H1 (cell line): ENCODE results near the gene HMCES. TPM values are rescaled to one million over a fixed set of nuclear protein-coding genes. Genes with fewer than 3 reads are reported as not detected.

Source experiments
- CTCF ChIA-PET: fragments of 300-600 bp; sonication (Branson Sonifier 250); formaldehyde crosslinking; loops from one replicate; lab custom pipeline; 2021; ENCODE audit not compliant: partially characterized antibody; lab: Charles Lee
- POLR2A ChIA-PET: fragments of 300-600 bp; sonication (Branson Sonifier 250); formaldehyde crosslinking; loops from one replicate; lab custom pipeline; 2021; ENCODE audit warnings: inconsistent platforms; ENCODE audit not compliant: partially characterized antibody; lab: Charles Lee
- DNase-seq, 2 experiments: peaks; one replicate each; pipeline versions ENCODE4 v3.0.0 to v3.0.0-alpha.2; 2010 to 2022; ENCODE audit warnings: low spot score in 2 of 2, low read depth in 1 of 2, mixed read lengths in 1 of 2
- FAIRE-seq: peaks from 2 replicates; lab custom pipeline; 2011; peaks lifted over from hg19 to GRCh38; lab: Jason Lieb, UNC
- H2AFZ ChIP-seq: 2 replicates; pipeline ENCODE4 v1.8.1; 2012; ENCODE audit warnings: low read length, inconsistent platforms
- H2AK5ac ChIP-seq: 2 replicates; pipeline ENCODE4 v1.6.1; 2013; ENCODE audit warnings: low read depth, low read length
- H2BK120ac ChIP-seq: replicated peaks from 2 replicates; pipeline ENCODE3; 2013; ENCODE audit warnings: low read depth, low read length, inconsistent platforms
- H2BK12ac ChIP-seq: 2 replicates; pipeline ENCODE4 v1.6.1; 2013; ENCODE audit warnings: low read depth, low read length
- H2BK15ac ChIP-seq: 2 replicates; pipeline ENCODE4 v1.6.1; 2013; ENCODE audit warnings: low read length
- H2BK20ac ChIP-seq: 2 replicates; pipeline ENCODE4 v1.6.1; 2013; ENCODE audit warnings: low read length
- H2BK5ac ChIP-seq: 2 replicates; pipeline ENCODE4 v1.6.1; 2013; ENCODE audit warnings: low read depth, low read length
- H3K14ac ChIP-seq: 2 replicates; pipeline ENCODE4 v1.6.1; 2013; ENCODE audit warnings: inconsistent platforms; ENCODE audit not compliant: insufficient read length
- H3K18ac ChIP-seq: 2 replicates; pipeline ENCODE4 v1.6.1; 2013; ENCODE audit warnings: low read length; ENCODE audit errors: extremely low read depth
- H3K23ac ChIP-seq: 2 replicates; pipeline ENCODE4 v1.6.1; 2013; ENCODE audit warnings: inconsistent platforms; ENCODE audit not compliant: insufficient read length
- H3K23me2 ChIP-seq: 2 replicates; pipeline ENCODE4 v1.6.1; 2013; ENCODE audit warnings: low read depth, low read length
- H3K27ac ChIP-seq: 2 replicates; pipeline ENCODE4 v1.6.1; 2011; ENCODE audit warnings: low read depth, low read length, inconsistent platforms
- H3K27me3 ChIP-seq, 4 experiments: replicated peaks in 1 of 4; 1 replicate in 1 of 4; 2 replicates in 3 of 4; pipeline versions ENCODE4 v1.6.1 to v1.8.1; 2011 to 2013; ENCODE audit warnings: low read length in 3 of 4, mild to moderate bottlenecking in 3 of 4, inconsistent platforms in 2 of 4, mixed read lengths in 2 of 4, moderate library complexity in 1 of 4; ENCODE audit not compliant: control insufficient read depth in 3 of 4, insufficient read depth in 3 of 4; ENCODE audit errors: extremely low read depth in 1 of 4
- H3K36me3 ChIP-seq, 4 experiments: 2 replicates each; pipeline versions ENCODE4 v1.6.1 to v1.8.1; 2011 to 2013; ENCODE audit warnings: mild to moderate bottlenecking in 4 of 4, low read length in 3 of 4, moderate library complexity in 2 of 4, control low read depth in 1 of 4, inconsistent platforms in 1 of 4; ENCODE audit not compliant: insufficient read depth in 4 of 4, control insufficient read depth in 2 of 4
- H3K4ac ChIP-seq: replicated peaks from 2 replicates; pipeline ENCODE3; 2013; ENCODE audit warnings: low read length, low read depth, mixed read lengths, inconsistent platforms; ENCODE audit not compliant: insufficient read length
- H3K4me1 ChIP-seq, 4 experiments: replicated peaks in 1 of 4; 1 replicate in 1 of 4; 2 replicates in 3 of 4; pipeline versions ENCODE4 v1.6.1 to v1.8.1; 2011 to 2013; ENCODE audit warnings: low read length in 3 of 4, inconsistent platforms in 2 of 4, mixed read lengths in 1 of 4; ENCODE audit not compliant: insufficient read depth in 4 of 4, control insufficient read depth in 3 of 4
- H3K4me2 ChIP-seq, 2 experiments: 2 replicates each; pipeline versions ENCODE4 v1.6.1 to v1.8.1; 2011 to 2013; ENCODE audit warnings: low read depth in 2 of 2, low read length in 2 of 2, control low read depth in 1 of 2, inconsistent platforms in 1 of 2, mild to moderate bottlenecking in 1 of 2; ENCODE audit not compliant: insufficient read depth in 1 of 2
- H3K4me3 ChIP-seq, 4 experiments: fragments of 200-600, 300-600 bp in 1 of 4; sonication (generic), shearing (Covaris generic), sonication (Bioruptor Twin) in 1 of 4; 2 replicates each; pipeline versions ENCODE4 v1.5.1 to v1.8.1; 2011 to 2016; ENCODE audit warnings: low read length in 4 of 4, low read depth in 3 of 4, control low read depth in 2 of 4, inconsistent platforms in 2 of 4, mild to moderate bottlenecking in 2 of 4, mixed read lengths in 1 of 4, moderate library complexity in 1 of 4; ENCODE audit not compliant: insufficient read depth in 2 of 4; ENCODE audit errors: extremely low read depth in 1 of 4
- H3K56ac ChIP-seq: replicated peaks from 2 replicates; pipeline ENCODE3; 2013; ENCODE audit warnings: low read depth, mild to moderate bottlenecking, mixed read lengths, low read length, inconsistent platforms; ENCODE audit not compliant: insufficient read length
- H3K79me1 ChIP-seq: 2 replicates; pipeline ENCODE4 v1.6.1; 2013; ENCODE audit warnings: low read depth, low read length, control low read depth
- H3K79me2 ChIP-seq, 2 experiments: 2 replicates each; pipeline versions ENCODE4 v1.6.1 to v1.8.1; 2012 to 2013; ENCODE audit warnings: low read length in 2 of 2, mild to moderate bottlenecking in 2 of 2, inconsistent platforms in 1 of 2; ENCODE audit not compliant: insufficient read depth in 2 of 2, control insufficient read depth in 1 of 2
- H3K9ac ChIP-seq, 4 experiments: replicated peaks in 1 of 4; 1 replicate in 1 of 4; 2 replicates in 3 of 4; pipeline versions ENCODE4 v1.6.1 to v1.8.1; 2011 to 2013; ENCODE audit warnings: low read depth in 3 of 4, low read length in 3 of 4, control low read depth in 2 of 4, mild to moderate bottlenecking in 2 of 4, moderate library complexity in 2 of 4, inconsistent platforms in 1 of 4; ENCODE audit errors: extremely low read depth in 1 of 4
- H3K9me3 ChIP-seq, 2 experiments: 2 replicates each; pipeline versions ENCODE4 v1.6.1 to v1.8.1; 2012 to 2013; ENCODE audit warnings: mild to moderate bottlenecking in 2 of 2, moderate library complexity in 2 of 2, control low read depth in 1 of 2, inconsistent platforms in 1 of 2, low read depth in 1 of 2, low read length in 1 of 2, mixed read lengths in 1 of 2; ENCODE audit not compliant: insufficient read depth in 2 of 2
- H4K20me1 ChIP-seq, 2 experiments: replicated peaks in 1 of 2; 2 replicates each; pipeline versions ENCODE3 to v1.8.1; 2011 to 2013; ENCODE audit warnings: inconsistent platforms in 2 of 2, low read length in 2 of 2, mild to moderate bottlenecking in 1 of 2; ENCODE audit not compliant: insufficient read depth in 2 of 2, control insufficient read depth in 1 of 2
- H4K5ac ChIP-seq: 2 replicates; pipeline ENCODE4 v1.6.1; 2013; ENCODE audit warnings: low read length, low read depth, mixed read lengths, inconsistent platforms; ENCODE audit not compliant: insufficient read length
- H4K8ac ChIP-seq: 2 replicates; pipeline ENCODE4 v1.8.0; 2013; ENCODE audit warnings: mild to moderate bottlenecking, moderate library complexity, low read length, inconsistent platforms; ENCODE audit not compliant: insufficient read depth; ENCODE audit errors: extremely low read depth
- H4K91ac ChIP-seq: replicated peaks from 2 replicates; pipeline ENCODE3; 2013; ENCODE audit warnings: low read length, mixed read lengths, inconsistent platforms; ENCODE audit not compliant: insufficient read length
- BCL11A ChIP-seq, 2 experiments: IDR thresholded peaks; one replicate each; pipeline ENCODE4 v1.6.1; 2011; ENCODE audit warnings: low read depth in 2 of 2, low read length in 2 of 2, mild to moderate bottlenecking in 2 of 2
- HDAC2 ChIP-seq, 2 experiments: fragments of 300-600 bp in 1 of 2; sonication (generic) in 1 of 2; IDR thresholded peaks; 2 replicates each; pipeline ENCODE4 v1.6.1; 2011 to 2012; ENCODE audit warnings: low read depth in 2 of 2, low read length in 2 of 2, mild to moderate bottlenecking in 2 of 2, moderate library complexity in 2 of 2, borderline replicate concordance in 1 of 2, inconsistent platforms in 1 of 2
- KDM5A ChIP-seq: fragments of 200-600 bp; IDR thresholded peaks from 2 replicates; pipeline ENCODE4 v1.7.1; 2012; ENCODE audit warnings: mild to moderate bottlenecking, low read length, inconsistent platforms, mixed read lengths
- POLR2AphosphoS5 ChIP-seq: IDR thresholded peaks from 2 replicates; pipeline ENCODE4 v1.6.1; 2011; ENCODE audit warnings: low read depth, low read length
- RAD21 ChIP-seq, 2 experiments: IDR thresholded peaks in 1 of 2; conservative IDR thresholded peaks in 1 of 2; 2 replicates each; pipeline ENCODE4 v1.6.1; 2011; ENCODE audit warnings: low read depth in 2 of 2, low read length in 2 of 2, improper control_type of control experiment in 1 of 2, inconsistent platforms in 1 of 2, mild to moderate bottlenecking in 1 of 2, moderate library complexity in 1 of 2
- SIRT6 ChIP-seq: IDR thresholded peaks from one replicate; pipeline ENCODE4 v1.7.1; 2012; ENCODE audit warnings: low read length, inconsistent platforms
- SRF ChIP-seq: IDR thresholded peaks from 2 replicates; pipeline ENCODE4 v1.6.1; 2011; ENCODE audit warnings: mild to moderate bottlenecking, low read depth, low read length, moderate library complexity
- SUZ12 ChIP-seq: fragments of 200-600 bp; sonication (generic); IDR thresholded peaks from 2 replicates; pipeline ENCODE4 v1.6.1; 2012; ENCODE audit warnings: mild to moderate bottlenecking, inconsistent platforms, low read length, moderate library complexity, mixed read lengths
- TAF1 ChIP-seq: IDR thresholded peaks from 2 replicates; pipeline ENCODE4 v1.6.1; 2011; ENCODE audit warnings: mild to moderate bottlenecking, low read depth, low read length
- TCF12 ChIP-seq: IDR thresholded peaks from 2 replicates; pipeline ENCODE4 v1.6.1; 2011; ENCODE audit warnings: low read depth, mild to moderate bottlenecking, low read length
- WGBS, 2 experiments: shearing (Covaris generic) in 1 of 2; methylation state at CpG; one replicate each; pipeline versions ENCODE4 v1.1.6 to v1.1.7; 2013 to 2015; ENCODE audit warnings: low lambda C conversion rate in 2 of 2, mixed read lengths in 2 of 2, inconsistent platforms in 1 of 2, low coverage in 1 of 2, missing lambda C conversion rate in 1 of 2; ENCODE audit not compliant: insufficient replicate concordance in 2 of 2, insufficient coverage in 1 of 2, insufficient read length in 1 of 2; ENCODE audit errors: extremely low coverage in 1 of 2, missing lambda C conversion rate in 1 of 2; 5-methylcytosine and 5-hydroxymethylcytosine counted together
- polyA plus RNA-seq, 7 experiments: library from polyadenylated mRNA; depleted of rRNA in 3 of 7; stranded (reverse) in 5 of 7; unstranded in 2 of 7; fragments of >200 nt in 5 of 7; fragments of 200-250 nt in 2 of 7; gene quantifications; 1 replicate in 5 of 7; 2 replicates in 1 of 7; 4 replicates in 1 of 7; pipeline versions ENCODE4 v1.2.1 to v1.2.3, GENCODE V29; 2011 to 2013; ENCODE audit warnings: missing spikeins in 2 of 7, mixed read lengths in 2 of 7
- total RNA-seq: library from RNA; stranded (reverse); fragmentation: NEBNext Ultra II Directional; extraction: Animal tissue kit (Norgen Biotek cat#: 25700); gene quantifications from 2 replicates; pipeline ENCODE4 v1.2.1, GENCODE V29; 2021
- TF ChIP-seq, protein P1 (sequence below): IDR thresholded peaks from 2 replicates; pipeline ENCODE4 v1.6.1; 2012; ENCODE audit warnings: inconsistent platforms

The HMCES gene
- total and polyA plus RNA-seq, 2 of the 8 experiments (the other 6 are each of a cell fraction or from before 2014, with no cell fraction given), result 27.6 to 49.5 TPM

DNA sequence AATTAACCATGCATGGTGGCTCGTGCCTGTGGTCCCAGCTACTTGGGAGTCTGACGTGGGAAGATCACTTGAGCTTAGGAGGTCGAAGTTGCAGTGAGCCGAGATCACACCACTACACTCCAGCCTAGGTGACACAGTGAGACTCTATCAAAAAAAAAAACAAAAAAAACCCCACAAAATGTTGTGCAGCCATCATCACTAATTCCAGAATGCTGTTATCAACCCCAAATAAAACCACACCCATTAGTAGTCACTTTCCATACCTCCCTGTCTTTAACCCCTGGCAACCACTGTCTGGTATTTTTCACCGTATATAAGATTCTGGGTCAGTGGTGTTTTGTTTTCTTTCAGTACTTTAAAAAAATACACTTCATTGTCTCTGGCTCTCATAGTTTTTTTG is 16.6 kb downstream of the HMCES start:
- Histone ChIP-seq H3K56ac (no peak overlapping the region), H3K79me2 (no peaks in the 10 kb centered on the region), H3K4me2 (no peak overlapping the region), H4K91ac (no peak overlapping the region), H3K36me3 (peaks cover 0 to 31% (median 12%) of the 10 kb centered on the region in 4 experiments; a peak in 7 of 8 replicates), H2AFZ (no peak overlapping the region), H2AK5ac (no peak overlapping the region), H4K5ac (no peak overlapping the region), H3K27ac (no peak overlapping the region), H3K4ac (no peak overlapping the region), H2BK120ac (no peak overlapping the region), H3K4me1 (no peaks in the 10 kb centered on the region), H2BK12ac (no peak overlapping the region), H2BK20ac (no peak overlapping the region), H3K9me3 (no peaks in the 10 kb centered on the region), H4K20me1 (peaks cover 0 to 2% of the 10 kb centered on the region in 2 experiments), H4K8ac (no peak overlapping the region), H3K27me3 (no peaks in the 10 kb centered on the region), H3K4me3 (no peak overlapping the region), H3K79me1 (no peaks in the 10 kb centered on the region), H3K9ac (no peak overlapping the region), H3K18ac (no peak overlapping the region), H3K23ac (no peak overlapping the region), H3K14ac (no peak overlapping the region), H2BK5ac (no peak overlapping the region), H2BK15ac (no peak overlapping the region), H3K23me2 (no peaks in the 10 kb centered on the region)
- FAIRE-seq (no peak), DNase-seq (no peak)
- POLR2A ChIA-PET, result interaction anchor here (8.1 kb wide), 1 partner anchor 20 kb away, joined by 48 read pairs; a partner anchor contains a TSS
- WGBS, 2 experiments, result 97% methylated on average over 5 of the region's 5 CpGs; no CpG with 5 or more reads in 1 of the 2 experiments
- CTCF ChIA-PET, result interaction anchor here (1.2 kb wide), 1 partner anchor 49 kb away, joined by 4 read pairs; no protein-coding TSS in a partner anchor
- TF ChIP-seq SRF, result no peak
- TF ChIP-seq TCF12, result no peak
- no peak for TF ChIP-seq SIRT6
- no peak for TF ChIP-seq RAD21 (IDR thresholded peaks at IDR 0.05 in 1 of 2, conservative IDR thresholded peaks at IDR 0.05 in 1 of 2; ENCODE audit: low read depth in 2 of 2, low read length in 2 of 2)
- TF ChIP-seq, protein P1, sequence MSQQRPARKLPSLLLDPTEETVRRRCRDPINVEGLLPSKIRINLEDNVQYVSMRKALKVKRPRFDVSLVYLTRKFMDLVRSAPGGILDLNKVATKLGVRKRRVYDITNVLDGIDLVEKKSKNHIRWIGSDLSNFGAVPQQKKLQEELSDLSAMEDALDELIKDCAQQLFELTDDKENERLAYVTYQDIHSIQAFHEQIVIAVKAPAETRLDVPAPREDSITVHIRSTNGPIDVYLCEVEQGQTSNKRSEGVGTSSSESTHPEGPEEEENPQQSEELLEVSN, result no peak
- no peak for TF ChIP-seq KDM5A
- TF ChIP-seq HDAC2 (IDR thresholded peaks at IDR 0.05; ENCODE audit: borderline replicate concordance in 1 of 2, low read depth in 2 of 2, low read length in 2 of 2), result no peak
- no peak for TF ChIP-seq BCL11A (IDR thresholded peaks at IDR 0.05; ENCODE audit: low read depth in 2 of 2, low read length in 2 of 2)
- no peak for TF ChIP-seq TAF1
- no peak for TF ChIP-seq POLR2AphosphoS5
- no peak for TF ChIP-seq SUZ12
